K562 (cell line): ENCODE results near the gene NSMCE1. TPM values are rescaled to one million over a fixed set of nuclear protein-coding genes. Genes with fewer than 3 reads are reported as not detected.

Source experiments
- CCAR2 ChIP-seq: fragments of 200-400 bp; formaldehyde crosslinking; IDR thresholded peaks from 2 replicates; pipeline ENCODE4 v1.6.1; 2017; ENCODE audit warnings: mild to moderate bottlenecking, low read depth, low read length
- HNRNPL ChIP-seq: fragments of 200-400 bp; formaldehyde crosslinking; IDR thresholded peaks from 2 replicates; pipeline ENCODE4 v1.6.1; 2017; ENCODE audit warnings: low read depth, mild to moderate bottlenecking, low read length
- MEF2A ChIP-seq: IDR thresholded peaks from 2 replicates; pipeline ENCODE4 v1.6.1; 2011; ENCODE audit warnings: low read depth, mild to moderate bottlenecking, low read length, moderate library complexity; ENCODE audit not compliant: control insufficient read depth
- MEF2D ChIP-seq: conservative IDR thresholded peaks from 2 replicates; pipeline ENCODE4 v1.6.1; 2016; ENCODE audit warnings: low read depth, missing genetic modification characterization, missing compliant biosample characterization
- MTA2 ChIP-seq: fragments of 450-650 bp; IDR thresholded peaks from 2 replicates; pipeline ENCODE4 v1.6.1; 2016; ENCODE audit warnings: low read depth
- RAD21 ChIP-seq, 2 experiments: fragments of 250-450 bp in 1 of 2; fragments of 450-650 bp in 1 of 2; sonication (Bioruptor Pico) in 1 of 2; formaldehyde crosslinking in 1 of 2; IDR thresholded peaks in 1 of 2; conservative IDR thresholded peaks in 1 of 2; 2 replicates each; pipeline versions ENCODE4 v1.4.0 to v1.8.0; 2020 to 2022; ENCODE audit warnings: mild to moderate bottlenecking in 2 of 2, moderate library complexity in 1 of 2
- RBM34 ChIP-seq: fragments of 200-400 bp; formaldehyde crosslinking; IDR thresholded peaks from 2 replicates; pipeline ENCODE4 v1.6.1; 2018; ENCODE audit warnings: low read length, borderline replicate concordance; ENCODE audit not compliant: insufficient read depth
- SMARCE1 ChIP-seq: fragments of 450-650 bp; IDR thresholded peaks from 2 replicates; pipeline ENCODE4 v1.7.1; 2016; ENCODE audit warnings: mild to moderate bottlenecking
- XRCC5 ChIP-seq: fragments of 200-400 bp; formaldehyde crosslinking; IDR thresholded peaks from 2 replicates; pipeline ENCODE4 v1.6.1; 2017; ENCODE audit warnings: low read depth, mild to moderate bottlenecking, low read length
- YY1 ChIP-seq, 3 experiments: IDR thresholded peaks; 2 replicates each; pipeline ENCODE4 v1.6.1; 2011; ENCODE audit warnings: low read length in 2 of 3, mild to moderate bottlenecking in 2 of 3, moderate library complexity in 2 of 3, borderline replicate concordance in 1 of 3, control low read depth in 1 of 3, low read depth in 1 of 3; ENCODE audit not compliant: insufficient read depth in 3 of 3, insufficient replicate concordance in 2 of 3, control insufficient read depth in 1 of 3, insufficient read length in 1 of 3; ENCODE audit errors: extremely low read depth in 1 of 3
- ZC3H11A ChIP-seq: IDR thresholded peaks from 2 replicates; pipeline ENCODE4 v1.6.1; 2012; ENCODE audit warnings: low read depth, low read length, improper control_type of control experiment
- ZNF134 ChIP-seq: fragments of 250-450 bp; sonication (Bioruptor Pico); conservative IDR thresholded peaks from 2 replicates; pipeline ENCODE4 v1.4.0; 2020
- ZNF431 ChIP-seq: sonication (generic); formaldehyde crosslinking; IDR thresholded peaks from 2 replicates; pipeline ENCODE4 v1.8.0; 2022; ENCODE audit warnings: mild to moderate bottlenecking, missing genetic modification reagents
- polyA plus RNA-seq, 8 experiments: library from polyadenylated mRNA; depleted of rRNA in 4 of 8; stranded (reverse) in 5 of 8; unstranded in 3 of 8; fragments of >200 nt; fragmentation: Nextera tagmentation in 2 of 8; fragmentation: Illumina TruSeq in 1 of 8; extraction: Ambion mirVana in 2 of 8; extraction: Trizol in 1 of 8; gene quantifications; 2 replicates each; pipeline versions ENCODE4 v1.2.1 to v1.2.3, GENCODE V29; 2011 to 2014; ENCODE audit warnings: inconsistent platforms in 1 of 8, missing spikeins in 1 of 8
- total RNA-seq, 7 experiments: library from RNA; depleted of rRNA in 6 of 7; stranded (reverse); fragments of >200 nt in 6 of 7; fragmentation: Illumina TruSeq in 2 of 7; extraction: Trizol in 2 of 7; gene quantifications; 2 replicates each; pipeline versions ENCODE4 v1.2.1 to v1.2.3, GENCODE V29; 2011 to 2021; ENCODE audit warnings: low replicate concordance in 1 of 7
- TF ChIP-seq, protein P1 (sequence below): fragments of 250-450 bp; sonication (Bioruptor Pico); IDR thresholded peaks from 2 replicates; pipeline ENCODE4 v1.4.0; 2020; ENCODE audit warnings: mild to moderate bottlenecking
- TF ChIP-seq, protein P2 (sequence below): fragments of 250-450 bp; sonication (Bioruptor Pico); IDR thresholded peaks from 2 replicates; pipeline ENCODE4 v1.5.0; 2020; ENCODE audit warnings: mild to moderate bottlenecking
- TF ChIP-seq, protein P3 (sequence below): fragments of 250-450 bp; sonication (Bioruptor Pico); IDR thresholded peaks from 2 replicates; pipeline ENCODE4 v1.8.0; 2021; ENCODE audit warnings: moderate library complexity, mild to moderate bottlenecking, inconsistent platforms
- TF ChIP-seq, protein P4 (sequence below): fragments of 450-650 bp; IDR thresholded peaks from 2 replicates; pipeline ENCODE4 v1.6.1; 2017; ENCODE audit warnings: mild to moderate bottlenecking, moderate library complexity
- TF ChIP-seq, protein P5 (sequence below), 3 experiments: IDR thresholded peaks in 2 of 3; conservative IDR thresholded peaks in 1 of 3; 2 replicates each; pipeline ENCODE4 v1.5.1; 2011 to 2012; ENCODE audit warnings: low read length in 3 of 3, mild to moderate bottlenecking in 3 of 3, control low read depth in 2 of 3, improper control_type of control experiment in 1 of 3, inconsistent platforms in 1 of 3, low read depth in 1 of 3, mixed read lengths in 1 of 3, moderate library complexity in 1 of 3; ENCODE audit not compliant: insufficient read depth in 2 of 3

NSMCE1 gene
- total and polyA plus RNA-seq, 9 of the 15 experiments (the other 6 are each of a cell fraction or from before 2014, with no cell fraction given) = 52.1 to 163 (median 61.5) TPM

DNA sequence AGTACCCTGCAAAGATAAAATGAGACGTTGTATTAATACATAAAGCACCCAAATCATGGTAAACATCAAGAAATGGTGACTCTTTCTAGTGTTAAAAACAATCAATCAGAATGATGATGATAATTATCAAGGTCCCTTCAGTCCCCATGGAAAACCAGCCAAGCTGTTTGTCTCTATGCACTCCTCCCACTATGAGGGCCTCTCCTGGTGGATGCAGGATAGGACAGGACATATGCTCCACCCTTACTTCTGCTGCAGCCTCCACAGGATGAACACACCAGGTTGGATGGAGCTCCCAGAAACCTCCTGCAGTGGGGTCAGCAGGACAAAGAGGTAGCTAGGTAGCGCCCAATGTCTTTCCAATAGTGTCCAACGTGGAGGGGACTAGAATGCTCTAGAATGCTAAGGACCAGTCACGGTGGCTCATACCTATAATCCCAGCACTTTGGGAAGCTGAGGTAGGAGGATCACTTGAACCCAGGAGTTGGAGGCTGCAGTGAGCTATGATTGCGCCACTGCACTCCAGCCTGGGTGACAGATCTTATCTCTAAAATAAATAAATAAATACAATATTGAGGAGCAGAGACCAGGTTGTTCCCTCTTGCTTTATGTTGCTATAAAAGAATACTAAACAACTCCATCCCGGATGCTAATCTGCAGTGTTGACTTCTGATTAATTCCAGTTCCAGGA lies 75.1 kb downstream of the NSMCE1 start (continued):
- TF ChIP-seq, protein P1, sequence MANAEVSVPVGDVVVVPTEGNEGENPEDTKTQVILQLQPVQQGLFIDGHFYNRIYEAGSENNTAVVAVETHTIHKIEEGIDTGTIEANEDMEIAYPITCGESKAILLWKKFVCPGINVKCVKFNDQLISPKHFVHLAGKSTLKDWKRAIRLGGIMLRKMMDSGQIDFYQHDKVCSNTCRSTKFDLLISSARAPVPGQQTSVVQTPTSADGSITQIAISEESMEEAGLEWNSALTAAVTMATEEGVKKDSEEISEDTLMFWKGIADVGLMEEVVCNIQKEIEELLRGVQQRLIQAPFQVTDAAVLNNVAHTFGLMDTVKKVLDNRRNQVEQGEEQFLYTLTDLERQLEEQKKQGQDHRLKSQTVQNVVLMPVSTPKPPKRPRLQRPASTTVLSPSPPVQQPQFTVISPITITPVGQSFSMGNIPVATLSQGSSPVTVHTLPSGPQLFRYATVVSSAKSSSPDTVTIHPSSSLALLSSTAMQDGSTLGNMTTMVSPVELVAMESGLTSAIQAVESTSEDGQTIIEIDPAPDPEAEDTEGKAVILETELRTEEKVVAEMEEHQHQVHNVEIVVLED (CRISPR knock-in tag) = no peak
- TF ChIP-seq YY1 (IDR thresholded peaks at IDR 0.05; ENCODE audit: borderline replicate concordance in 1 of 3, control insufficient read depth in 1 of 3, extremely low read depth in 1 of 3, insufficient read depth in 3 of 3, insufficient read length in 1 of 3, insufficient replicate concordance in 2 of 3, low read depth in 1 of 3, low read length in 2 of 3) (no peak), MTA2 (no peak), MEF2D (tag) (no peak), CCAR2 (no peak), RBM34 (no peak), ZNF134 (no peak), XRCC5 (no peak), MEF2A (no peak), ZC3H11A (no peak), ZNF431 (CRISPR knock-in tag) (no peak), SMARCE1 (no peak), RAD21 (CRISPR knock-in tag; conservative IDR thresholded peaks at IDR 0.05 in 1 of 2, IDR thresholded peaks at IDR 0.05 in 1 of 2) (peak in 1 of 2 experiments; percentile 7; a peak in 1 of 4 replicates), HNRNPL (no peak)
- TF ChIP-seq, protein P2, sequence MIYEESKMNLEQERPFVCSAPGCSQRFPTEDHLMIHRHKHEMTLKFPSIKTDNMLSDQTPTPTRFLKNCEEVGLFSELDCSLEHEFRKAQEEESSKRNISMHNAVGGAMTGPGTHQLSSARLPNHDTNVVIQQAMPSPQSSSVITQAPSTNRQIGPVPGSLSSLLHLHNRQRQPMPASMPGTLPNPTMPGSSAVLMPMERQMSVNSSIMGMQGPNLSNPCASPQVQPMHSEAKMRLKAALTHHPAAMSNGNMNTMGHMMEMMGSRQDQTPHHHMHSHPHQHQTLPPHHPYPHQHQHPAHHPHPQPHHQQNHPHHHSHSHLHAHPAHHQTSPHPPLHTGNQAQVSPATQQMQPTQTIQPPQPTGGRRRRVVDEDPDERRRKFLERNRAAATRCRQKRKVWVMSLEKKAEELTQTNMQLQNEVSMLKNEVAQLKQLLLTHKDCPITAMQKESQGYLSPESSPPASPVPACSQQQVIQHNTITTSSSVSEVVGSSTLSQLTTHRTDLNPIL (CRISPR knock-in tag) = no peak
- TF ChIP-seq, protein P3, sequence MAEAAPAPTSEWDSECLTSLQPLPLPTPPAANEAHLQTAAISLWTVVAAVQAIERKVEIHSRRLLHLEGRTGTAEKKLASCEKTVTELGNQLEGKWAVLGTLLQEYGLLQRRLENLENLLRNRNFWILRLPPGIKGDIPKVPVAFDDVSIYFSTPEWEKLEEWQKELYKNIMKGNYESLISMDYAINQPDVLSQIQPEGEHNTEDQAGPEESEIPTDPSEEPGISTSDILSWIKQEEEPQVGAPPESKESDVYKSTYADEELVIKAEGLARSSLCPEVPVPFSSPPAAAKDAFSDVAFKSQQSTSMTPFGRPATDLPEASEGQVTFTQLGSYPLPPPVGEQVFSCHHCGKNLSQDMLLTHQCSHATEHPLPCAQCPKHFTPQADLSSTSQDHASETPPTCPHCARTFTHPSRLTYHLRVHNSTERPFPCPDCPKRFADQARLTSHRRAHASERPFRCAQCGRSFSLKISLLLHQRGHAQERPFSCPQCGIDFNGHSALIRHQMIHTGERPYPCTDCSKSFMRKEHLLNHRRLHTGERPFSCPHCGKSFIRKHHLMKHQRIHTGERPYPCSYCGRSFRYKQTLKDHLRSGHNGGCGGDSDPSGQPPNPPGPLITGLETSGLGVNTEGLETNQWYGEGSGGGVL = no peak
- TF ChIP-seq, protein P4, sequence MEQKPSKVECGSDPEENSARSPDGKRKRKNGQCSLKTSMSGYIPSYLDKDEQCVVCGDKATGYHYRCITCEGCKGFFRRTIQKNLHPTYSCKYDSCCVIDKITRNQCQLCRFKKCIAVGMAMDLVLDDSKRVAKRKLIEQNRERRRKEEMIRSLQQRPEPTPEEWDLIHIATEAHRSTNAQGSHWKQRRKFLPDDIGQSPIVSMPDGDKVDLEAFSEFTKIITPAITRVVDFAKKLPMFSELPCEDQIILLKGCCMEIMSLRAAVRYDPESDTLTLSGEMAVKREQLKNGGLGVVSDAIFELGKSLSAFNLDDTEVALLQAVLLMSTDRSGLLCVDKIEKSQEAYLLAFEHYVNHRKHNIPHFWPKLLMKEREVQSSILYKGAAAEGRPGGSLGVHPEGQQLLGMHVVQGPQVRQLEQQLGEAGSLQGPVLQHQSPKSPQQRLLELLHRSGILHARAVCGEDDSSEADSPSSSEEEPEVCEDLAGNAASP = no peak
- TF ChIP-seq, protein P5, sequence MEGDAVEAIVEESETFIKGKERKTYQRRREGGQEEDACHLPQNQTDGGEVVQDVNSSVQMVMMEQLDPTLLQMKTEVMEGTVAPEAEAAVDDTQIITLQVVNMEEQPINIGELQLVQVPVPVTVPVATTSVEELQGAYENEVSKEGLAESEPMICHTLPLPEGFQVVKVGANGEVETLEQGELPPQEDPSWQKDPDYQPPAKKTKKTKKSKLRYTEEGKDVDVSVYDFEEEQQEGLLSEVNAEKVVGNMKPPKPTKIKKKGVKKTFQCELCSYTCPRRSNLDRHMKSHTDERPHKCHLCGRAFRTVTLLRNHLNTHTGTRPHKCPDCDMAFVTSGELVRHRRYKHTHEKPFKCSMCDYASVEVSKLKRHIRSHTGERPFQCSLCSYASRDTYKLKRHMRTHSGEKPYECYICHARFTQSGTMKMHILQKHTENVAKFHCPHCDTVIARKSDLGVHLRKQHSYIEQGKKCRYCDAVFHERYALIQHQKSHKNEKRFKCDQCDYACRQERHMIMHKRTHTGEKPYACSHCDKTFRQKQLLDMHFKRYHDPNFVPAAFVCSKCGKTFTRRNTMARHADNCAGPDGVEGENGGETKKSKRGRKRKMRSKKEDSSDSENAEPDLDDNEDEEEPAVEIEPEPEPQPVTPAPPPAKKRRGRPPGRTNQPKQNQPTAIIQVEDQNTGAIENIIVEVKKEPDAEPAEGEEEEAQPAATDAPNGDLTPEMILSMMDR (IDR thresholded peaks at IDR 0.05 in 2 of 3, conservative IDR thresholded peaks at IDR 0.05 in 1 of 3; ENCODE audit: insufficient read depth in 2 of 3, low read depth in 1 of 3, low read length in 3 of 3) = peak in 2 of 3 experiments; percentile 23 to 33; a peak in 2 of 6 replicates
